LNCaP clone FGC (cell line): ENCODE results near the gene EDN2.

Experiments used
- DNase-seq: peaks from one replicate; pipeline ENCODE4 v3.0.0-alpha.2; 2011; ENCODE audit warnings: low read depth
- H3K4me3 ChIP-seq: 2 replicates; pipeline ENCODE4 v1.5.1; 2011; ENCODE audit warnings: mild to moderate bottlenecking, low read depth, low read length, control low read depth
- CTCF ChIP-seq: IDR thresholded peaks from 2 replicates; pipeline ENCODE4 v1.5.1; 2012; ENCODE audit warnings: mild to moderate bottlenecking; ENCODE audit not compliant: control insufficient read depth, insufficient read depth; ENCODE audit errors: extremely low read depth

The EDN2 gene

DNA sequence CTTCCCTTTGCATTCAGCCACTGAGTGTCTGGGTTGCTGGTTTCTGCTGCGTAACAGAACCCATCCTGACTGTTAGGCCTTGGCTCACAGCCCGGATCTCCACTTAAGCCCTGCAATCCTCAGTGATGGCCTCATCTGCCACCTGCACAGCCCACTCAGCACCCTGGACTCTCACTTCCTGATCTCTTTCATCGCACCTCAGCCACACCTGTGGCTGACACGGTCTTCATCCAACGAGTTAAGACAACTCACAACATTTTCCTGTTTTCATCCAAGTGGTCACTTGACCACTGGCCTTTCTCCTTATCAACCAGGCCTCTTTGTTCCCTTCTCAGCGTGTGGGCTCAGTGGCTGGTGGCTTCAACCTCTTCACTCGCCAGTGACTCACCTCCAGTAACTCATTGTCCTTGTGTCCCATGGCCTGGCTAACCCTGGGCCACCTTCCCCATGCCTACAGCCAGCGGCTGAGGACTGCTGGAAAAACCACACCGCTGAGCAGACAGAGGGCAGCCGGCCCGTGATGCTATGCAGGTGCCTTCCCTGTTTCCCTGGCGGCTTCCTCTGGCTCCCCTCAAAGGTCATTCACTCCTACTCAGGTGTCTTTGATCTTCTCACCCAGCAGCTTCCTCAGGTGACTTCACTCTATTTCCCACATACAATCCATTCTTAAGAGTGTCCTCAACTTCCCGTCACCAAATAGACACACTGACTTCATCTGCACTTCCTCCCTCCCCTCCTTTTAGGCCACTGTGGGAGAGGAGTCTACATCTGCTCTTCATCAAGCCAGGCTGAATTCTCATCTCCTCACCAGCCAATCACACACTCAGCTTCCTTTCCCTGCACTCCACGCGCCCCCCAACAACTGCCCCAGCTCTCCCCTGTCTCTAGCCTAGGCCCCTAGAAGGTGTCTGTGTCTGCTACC, 19.9 kb upstream of the EDN2 start:
- H3K4me3 ChIP-seq: no peak overlapping the region
- no peak for DNase-seq
- no peak for TF ChIP-seq CTCF

GRCh38 chr1:41503538-41504113, 19.1 kb upstream of the EDN2 start:
- no peak for TF ChIP-seq CTCF
- no peak overlapping the region for H3K4me3 ChIP-seq
- DNase-seq: no peak

GRCh38 chr1:41502912-41503311, 18.4 kb upstream of the EDN2 start:
- no peak for DNase-seq
- no peak for TF ChIP-seq CTCF
- H3K4me3 ChIP-seq: no peak overlapping the region

GRCh38 chr1:41501581-41501980, 17.1 kb upstream of the EDN2 start:
- H3K4me3 ChIP-seq: no peak overlapping the region
- DNase-seq: no peak
- no peak for TF ChIP-seq CTCF

- no peak for TF ChIP-seq CTCF
- DNase-seq: no peak
- no peak overlapping the region for H3K4me3 ChIP-seq
Observed at GRCh38 chr1:41500781-41501518, 16.5 kb upstream of the EDN2 start.

DNA sequence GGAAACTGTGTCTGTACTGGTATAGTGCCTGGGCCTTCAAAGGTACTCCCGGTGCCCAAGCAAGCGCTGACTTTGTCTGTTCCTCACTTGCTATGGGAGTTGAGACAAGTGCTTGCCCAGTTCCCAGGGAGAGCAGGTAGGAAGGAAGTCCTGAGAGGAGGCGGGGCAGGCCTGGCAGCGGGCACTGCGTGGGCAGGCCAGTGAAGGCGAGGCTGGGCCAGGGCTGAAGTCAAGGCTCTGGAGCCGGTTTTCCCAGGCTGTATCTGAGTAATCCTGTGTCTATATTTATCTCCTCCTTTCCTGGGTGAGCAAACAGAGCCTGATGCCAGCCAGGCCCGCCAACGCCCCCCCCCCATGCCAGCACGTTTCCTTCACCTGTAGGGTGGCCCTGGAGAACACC, 15.9 kb upstream of the EDN2 start:
- no peak for TF ChIP-seq CTCF
- H3K4me3 ChIP-seq: peak overlapping the region; percentile 44
- DNase-seq: peak; percentile 96
